ENCODE measurements around the gene ARHGAP42.

The ARHGAP42 gene

DNA sequence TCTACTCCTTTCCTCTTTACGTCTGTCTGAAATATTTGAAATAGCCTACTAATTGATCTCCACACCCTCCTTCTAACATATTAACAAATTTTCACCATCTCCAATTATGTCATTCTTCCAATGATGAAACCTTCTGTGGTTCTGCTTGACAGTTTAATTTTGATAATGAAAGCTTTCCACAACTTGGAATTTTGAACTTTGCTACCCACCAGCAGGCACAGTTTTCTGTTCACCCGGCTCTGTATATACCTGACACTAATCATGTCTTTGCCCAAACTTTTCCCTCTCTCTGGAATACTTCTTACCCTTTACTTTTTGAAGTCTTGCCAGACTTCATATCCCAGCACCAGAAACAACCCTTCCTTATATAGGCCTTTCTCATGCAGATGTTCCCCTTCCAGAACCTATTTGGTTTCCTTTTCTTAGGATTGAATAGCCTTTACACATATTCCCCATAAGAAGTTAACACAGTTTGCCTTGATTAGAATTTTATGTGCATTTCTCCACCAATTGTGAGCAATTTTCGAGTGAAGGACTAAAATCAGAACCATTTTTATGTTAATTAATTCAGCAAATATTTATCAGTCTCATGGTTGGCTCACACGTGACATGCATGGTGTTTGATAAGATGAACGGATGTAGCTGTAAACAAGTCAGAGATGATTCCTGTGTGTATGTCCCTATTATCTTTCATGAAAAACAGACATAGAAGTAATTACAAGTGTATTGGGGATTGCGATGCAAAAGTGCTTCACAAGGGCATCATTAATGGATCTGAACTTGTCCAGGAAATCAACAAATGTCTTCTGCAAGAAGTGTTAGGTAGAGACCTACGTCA lies 173.4 kb downstream of the ARHGAP42 start:
- H3K4me3 ChIP-seq (ENCODE audit: low read depth, low read length): no peak overlapping the region
- DNase-seq (ENCODE audit: low read depth): no peak
- TF ChIP-seq, protein P1, sequence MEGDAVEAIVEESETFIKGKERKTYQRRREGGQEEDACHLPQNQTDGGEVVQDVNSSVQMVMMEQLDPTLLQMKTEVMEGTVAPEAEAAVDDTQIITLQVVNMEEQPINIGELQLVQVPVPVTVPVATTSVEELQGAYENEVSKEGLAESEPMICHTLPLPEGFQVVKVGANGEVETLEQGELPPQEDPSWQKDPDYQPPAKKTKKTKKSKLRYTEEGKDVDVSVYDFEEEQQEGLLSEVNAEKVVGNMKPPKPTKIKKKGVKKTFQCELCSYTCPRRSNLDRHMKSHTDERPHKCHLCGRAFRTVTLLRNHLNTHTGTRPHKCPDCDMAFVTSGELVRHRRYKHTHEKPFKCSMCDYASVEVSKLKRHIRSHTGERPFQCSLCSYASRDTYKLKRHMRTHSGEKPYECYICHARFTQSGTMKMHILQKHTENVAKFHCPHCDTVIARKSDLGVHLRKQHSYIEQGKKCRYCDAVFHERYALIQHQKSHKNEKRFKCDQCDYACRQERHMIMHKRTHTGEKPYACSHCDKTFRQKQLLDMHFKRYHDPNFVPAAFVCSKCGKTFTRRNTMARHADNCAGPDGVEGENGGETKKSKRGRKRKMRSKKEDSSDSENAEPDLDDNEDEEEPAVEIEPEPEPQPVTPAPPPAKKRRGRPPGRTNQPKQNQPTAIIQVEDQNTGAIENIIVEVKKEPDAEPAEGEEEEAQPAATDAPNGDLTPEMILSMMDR (IDR thresholded peaks at IDR 0.05; ENCODE audit: control insufficient read depth, extremely low read depth, insufficient read depth): no peak

DNA sequence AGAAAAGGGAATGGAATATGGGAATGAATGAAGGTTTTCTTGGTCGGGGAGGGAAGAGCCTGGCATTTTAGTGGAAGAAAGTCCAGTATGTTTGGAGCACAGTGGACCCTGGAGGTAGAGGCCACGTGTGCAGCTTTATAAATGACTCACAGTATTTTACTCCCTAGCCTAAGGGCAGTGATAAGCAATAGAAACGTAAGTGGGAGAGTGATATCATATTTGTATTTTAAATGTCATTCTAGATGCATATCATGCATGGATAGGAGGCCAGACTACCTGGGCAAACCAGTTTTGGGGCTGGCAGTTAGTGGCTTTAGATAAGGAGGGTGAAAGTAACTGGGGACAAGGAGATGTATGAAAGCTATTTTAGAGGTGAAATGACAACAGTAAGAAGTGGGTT lies 174.1 kb downstream of the ARHGAP42 start:
- peak; percentile 72 for DNase-seq (ENCODE audit: low read depth)
- no peak overlapping the region for H3K4me3 ChIP-seq (ENCODE audit: low read depth, low read length)
- TF ChIP-seq, protein P1 (IDR thresholded peaks at IDR 0.05; ENCODE audit: control insufficient read depth, extremely low read depth, insufficient read depth): no peak

DNA sequence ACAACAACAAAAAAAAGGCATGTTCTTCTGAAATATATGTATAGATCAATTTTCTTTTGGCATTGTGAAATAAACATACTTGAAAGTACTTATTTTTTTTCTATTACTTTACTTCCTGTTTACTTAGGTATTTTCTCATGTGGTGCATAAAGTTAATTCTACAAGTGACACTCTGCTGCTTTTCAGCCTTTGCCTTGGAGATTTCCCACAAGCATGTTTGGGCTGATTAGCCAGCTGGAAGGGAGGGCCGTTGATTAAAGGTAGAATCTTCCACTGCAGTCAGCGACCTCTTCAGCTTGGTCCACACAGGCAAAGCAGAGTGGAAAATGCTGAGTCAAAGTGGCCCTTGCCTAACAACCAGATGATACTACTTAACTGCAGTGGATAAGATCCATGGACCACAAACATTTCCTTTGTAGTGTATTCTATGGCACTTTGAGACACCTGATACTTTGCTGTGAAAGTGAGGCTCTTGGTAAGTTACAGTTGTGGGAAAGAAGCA lies 176.0 kb downstream of the ARHGAP42 start:
- TF ChIP-seq, protein P1 (IDR thresholded peaks at IDR 0.05; ENCODE audit: control insufficient read depth, extremely low read depth, insufficient read depth): no peak
- H3K4me3 ChIP-seq (ENCODE audit: low read depth, low read length): no peak overlapping the region
- DNase-seq (ENCODE audit: low read depth): no peak

DNA sequence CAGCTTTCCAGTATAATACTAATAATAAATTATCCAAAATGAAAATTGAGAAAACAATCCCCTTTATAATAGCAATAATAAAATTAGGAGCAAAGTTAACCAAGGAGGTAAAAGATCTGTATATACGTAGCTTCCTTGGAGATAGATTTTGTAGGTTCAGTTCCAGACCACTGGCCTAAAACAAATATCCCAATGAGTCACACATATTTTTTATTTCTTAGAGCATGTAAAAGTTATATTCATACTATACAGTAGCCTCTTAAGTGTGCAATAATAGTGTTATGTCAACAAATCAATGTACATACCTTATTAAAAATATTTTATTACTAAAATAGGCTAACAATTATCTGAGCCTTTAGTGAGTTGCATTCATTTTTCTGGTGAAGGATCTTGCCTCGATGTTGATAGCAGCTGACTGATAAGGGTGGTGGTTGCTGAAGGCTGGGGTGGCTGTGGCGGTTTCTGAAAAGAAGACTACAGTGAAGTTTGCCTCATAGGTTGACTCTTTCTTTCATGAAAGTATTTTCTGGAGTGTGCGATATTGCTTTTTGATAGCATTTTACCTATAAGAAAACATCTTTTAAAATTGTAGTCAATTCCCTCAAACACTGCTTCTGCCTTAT lies 178.5 kb downstream of the ARHGAP42 start:
- TF ChIP-seq, protein P1 (IDR thresholded peaks at IDR 0.05; ENCODE audit: control insufficient read depth, extremely low read depth, insufficient read depth): no peak
- DNase-seq (ENCODE audit: low read depth): no peak
- H3K4me3 ChIP-seq (ENCODE audit: low read depth, low read length): no peak overlapping the region

DNA sequence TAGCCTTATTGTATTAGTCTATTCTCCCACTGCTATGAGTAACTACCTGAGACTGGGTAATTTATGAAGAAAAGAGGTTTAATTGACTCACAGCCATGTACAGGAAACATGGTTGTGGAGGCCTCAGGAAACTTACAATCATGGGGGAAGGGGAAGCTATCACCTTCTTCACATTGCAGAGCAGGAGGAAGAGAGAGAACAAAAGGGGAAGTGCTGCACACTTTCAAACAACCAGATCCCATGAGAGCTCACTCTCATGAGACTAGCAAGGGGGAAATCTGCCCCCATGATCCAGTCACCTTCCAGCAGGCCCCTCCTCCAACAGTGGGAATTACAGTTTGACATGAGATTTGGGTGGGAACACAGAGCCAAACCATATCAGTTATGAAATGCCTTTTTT lies 179.4 kb downstream of the ARHGAP42 start:
- H3K4me3 ChIP-seq (ENCODE audit: low read depth, low read length): no peak overlapping the region
- TF ChIP-seq, protein P1 (IDR thresholded peaks at IDR 0.05; ENCODE audit: control insufficient read depth, extremely low read depth, insufficient read depth): no peak
- DNase-seq (ENCODE audit: low read depth): no peak

DNA sequence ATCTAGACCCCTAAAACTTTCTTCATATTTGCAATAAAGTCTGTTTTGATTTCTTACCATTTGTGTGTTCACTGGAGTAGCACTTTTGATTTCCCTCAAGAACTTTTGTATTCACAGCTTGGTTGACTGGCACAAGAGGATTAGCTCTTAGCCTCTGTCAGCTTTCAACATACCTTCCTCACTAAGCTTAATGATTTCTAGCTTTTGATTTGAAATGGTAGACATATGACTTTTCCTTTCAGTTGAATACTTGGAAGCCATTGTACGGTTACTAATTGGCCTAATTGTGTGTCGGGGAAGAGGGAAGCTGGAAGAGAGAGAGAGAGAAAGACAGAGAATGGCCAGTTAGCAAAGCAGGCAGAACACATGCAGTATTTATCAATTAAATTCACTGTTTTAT lies 180.5 kb downstream of the ARHGAP42 start:
- no peak overlapping the region for H3K4me3 ChIP-seq (ENCODE audit: low read depth, low read length)
- TF ChIP-seq, protein P1 (IDR thresholded peaks at IDR 0.05; ENCODE audit: control insufficient read depth, extremely low read depth, insufficient read depth): no peak

More for the DNA sequence above, 180.5 kb downstream of the ARHGAP42 start:
- DNase-seq (ENCODE audit: low read depth): no peak

Data from LNCaP clone FGC (cell line).